WI38 (cell line): ENCODE results near the gene SPA17.

Experiments used
- H3K4me3 ChIP-seq: 2 replicates; pipeline ENCODE4 v1.5.1; 2011; ENCODE audit warnings: low read depth, mild to moderate bottlenecking, control low read depth, low read length
- CTCF ChIP-seq: IDR thresholded peaks from 2 replicates; pipeline ENCODE4 v1.5.1; 2012; ENCODE audit warnings: low read depth, mild to moderate bottlenecking, control low read depth, low read length

The SPA17 gene

GRCh38 chr11:124732230-124732629, 58.5 kb downstream of the SPA17 start:
- H3K4me3 ChIP-seq: no peak overlapping the region
- no peak for TF ChIP-seq CTCF

- no peak for TF ChIP-seq CTCF
- no peak overlapping the region for H3K4me3 ChIP-seq
Observed at GRCh38 chr11:124736736-124737135, 63.0 kb downstream of the SPA17 start.

- TF ChIP-seq CTCF: no peak
- no peak overlapping the region for H3K4me3 ChIP-seq
Observed at GRCh38 chr11:124737638-124738305, 64.1 kb downstream of the SPA17 start.

- TF ChIP-seq CTCF: no peak
Observed at GRCh38 chr11:124738713-124739478, 65.2 kb downstream of the SPA17 start.

GRCh38 chr11:124739479-124740276, 66.0 kb downstream of the SPA17 start, which contains the start of gene NRGN:
Gene NRGN, plus strand, starts transcription at chr11:124739942. Its CDS starts 143 bp downstream, at chr11:124740085.
- no peak for TF ChIP-seq CTCF
- peak within 1 kb of the TSS; percentile 72 for H3K4me3 ChIP-seq

More at GRCh38 chr11:124738713-124739478, 65.2 kb downstream of the SPA17 start:
- peak overlapping the region; percentile 72 for H3K4me3 ChIP-seq

GRCh38 chr11:124740277-124740882, 66.7 kb downstream of the SPA17 start:
- TF ChIP-seq CTCF: peak; percentile 48; the same call in 1 of the 2 replicates
- peak overlapping the region; percentile 72 for H3K4me3 ChIP-seq
